DMS153 treated with DMSO at 0.1 percent for 48 hours (cell line): ENCODE measurements around the gene SLC27A3.

Source experiments
- DNase-seq: peaks from one replicate; lab custom pipeline; 2025; ENCODE audit not compliant: unreplicated experiment; lab: John Stamatoyannopoulos, UW

SLC27A3 gene

GRCh38 chr1:153796786-153797659, 21.8 kb downstream of the SLC27A3 start:
- peak; percentile 75 for DNase-seq

GRCh38 chr1:153798468-153798780, 23.2 kb downstream of the SLC27A3 start:
- no peak for DNase-seq

DNA sequence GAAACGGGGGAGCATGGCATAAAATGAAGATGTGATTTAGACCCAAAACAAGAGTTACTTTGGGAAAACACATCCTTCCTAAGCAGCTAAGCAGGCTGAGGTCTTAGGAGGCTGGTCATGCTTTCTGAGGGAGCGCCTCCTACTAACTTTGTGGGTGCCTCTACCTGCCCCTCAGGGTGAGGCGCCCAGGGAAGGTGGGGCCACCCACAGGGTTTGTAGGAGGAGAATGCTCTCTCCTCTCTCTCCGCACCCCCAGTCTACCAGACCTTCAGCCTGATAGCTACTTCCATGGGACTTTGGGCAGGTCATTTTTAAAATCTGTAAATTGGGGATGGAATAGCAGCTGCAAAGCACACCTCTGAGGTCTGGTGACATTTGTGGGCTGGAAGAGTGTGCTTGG, 23.8 kb downstream of the SLC27A3 start:
- DNase-seq, result no peak

DNA sequence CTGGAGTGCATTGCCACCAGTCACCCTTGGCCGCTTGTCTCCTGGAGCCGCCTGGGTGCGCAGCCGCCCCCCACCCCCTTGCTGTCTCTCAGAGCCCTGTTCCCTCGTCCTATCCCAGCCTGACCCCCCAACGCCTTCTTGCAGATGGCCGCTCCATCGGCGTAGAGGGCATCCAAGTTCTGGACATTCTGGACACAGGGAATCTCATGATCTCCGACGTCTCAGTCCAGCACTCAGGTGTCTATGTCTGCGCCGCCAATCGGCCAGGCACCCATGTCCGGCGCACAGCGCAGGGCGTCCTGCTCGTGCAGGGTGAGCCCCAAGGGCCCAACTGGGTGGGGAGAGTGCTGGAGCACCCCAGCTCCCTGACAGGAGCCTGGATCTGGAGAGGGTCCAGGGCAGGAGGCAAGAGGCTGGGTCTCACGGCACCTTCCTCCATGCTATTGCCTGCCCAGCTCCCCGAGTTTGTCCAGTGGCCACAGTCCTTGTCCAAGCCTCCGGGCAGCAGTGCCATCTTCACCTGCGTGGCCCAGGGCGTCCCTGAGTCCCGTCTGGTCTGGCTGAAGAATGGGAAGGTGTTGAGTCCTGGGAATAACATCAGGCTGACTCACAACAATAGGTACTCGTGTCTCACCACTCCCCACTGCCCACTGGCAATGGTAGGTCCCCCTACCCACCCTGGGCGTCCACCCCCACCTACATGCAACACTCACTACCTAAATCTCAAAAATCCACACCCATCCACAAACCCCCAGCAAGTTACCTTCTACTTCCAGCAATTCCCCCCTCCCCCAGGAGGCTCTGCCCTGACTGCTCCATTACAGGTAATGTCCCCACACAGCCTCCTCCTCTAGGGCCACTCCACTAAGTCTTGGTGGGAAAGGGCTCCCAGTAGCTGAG, 24.6 kb downstream of the SLC27A3 start:
- no peak for DNase-seq

DNA sequence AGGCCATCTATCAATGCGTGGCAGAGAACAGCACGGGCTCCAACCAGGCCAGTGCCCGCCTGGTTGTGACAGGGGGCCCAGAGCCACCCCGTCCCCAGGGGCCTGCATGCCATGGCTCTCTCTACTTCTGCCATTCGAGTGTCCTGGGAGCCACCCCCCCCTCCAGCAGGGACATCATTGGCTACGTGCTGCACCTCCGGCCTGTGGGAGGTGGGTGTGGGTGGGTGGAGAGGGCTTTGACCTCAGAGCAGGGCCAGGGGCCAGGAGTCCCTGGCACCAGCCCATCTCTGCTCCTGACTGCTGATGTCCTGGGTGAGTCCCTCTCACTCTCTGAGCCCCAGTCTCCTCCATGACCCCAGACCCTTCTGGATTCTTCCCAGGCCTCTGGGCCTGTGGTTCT, 25.3 kb downstream of the SLC27A3 start:
- DNase-seq, result no peak

DNA sequence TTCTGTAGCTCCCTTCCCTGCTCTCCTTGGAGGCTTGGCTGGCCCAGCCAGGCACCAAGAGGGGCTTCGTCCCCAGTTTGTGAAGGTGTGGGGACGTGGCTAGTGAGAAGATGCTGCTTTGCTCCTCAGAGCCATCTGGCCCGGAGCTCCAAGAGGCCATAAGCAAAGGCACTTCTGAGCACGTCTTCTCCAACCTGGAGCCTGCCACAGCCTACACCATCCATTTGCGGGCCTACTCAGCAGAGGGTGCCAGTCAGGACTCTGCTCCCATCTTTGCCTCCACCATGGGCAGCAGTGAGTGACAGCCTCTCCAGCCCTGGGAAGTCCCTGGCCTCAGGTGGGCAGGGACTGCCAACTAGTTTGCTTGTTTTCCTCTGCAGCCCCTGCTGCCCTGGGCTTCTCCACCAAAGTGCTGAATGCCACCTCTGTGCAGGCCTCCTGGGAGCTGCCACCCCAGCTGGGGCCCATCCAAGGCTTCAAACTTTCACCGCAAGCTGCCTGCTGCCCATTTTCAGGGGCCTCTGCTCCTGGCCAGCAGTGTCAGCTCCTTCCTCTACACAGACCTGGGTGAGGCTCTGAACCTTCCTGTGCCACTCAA, 25.9 kb downstream of the SLC27A3 start:
- no peak for DNase-seq

DNA sequence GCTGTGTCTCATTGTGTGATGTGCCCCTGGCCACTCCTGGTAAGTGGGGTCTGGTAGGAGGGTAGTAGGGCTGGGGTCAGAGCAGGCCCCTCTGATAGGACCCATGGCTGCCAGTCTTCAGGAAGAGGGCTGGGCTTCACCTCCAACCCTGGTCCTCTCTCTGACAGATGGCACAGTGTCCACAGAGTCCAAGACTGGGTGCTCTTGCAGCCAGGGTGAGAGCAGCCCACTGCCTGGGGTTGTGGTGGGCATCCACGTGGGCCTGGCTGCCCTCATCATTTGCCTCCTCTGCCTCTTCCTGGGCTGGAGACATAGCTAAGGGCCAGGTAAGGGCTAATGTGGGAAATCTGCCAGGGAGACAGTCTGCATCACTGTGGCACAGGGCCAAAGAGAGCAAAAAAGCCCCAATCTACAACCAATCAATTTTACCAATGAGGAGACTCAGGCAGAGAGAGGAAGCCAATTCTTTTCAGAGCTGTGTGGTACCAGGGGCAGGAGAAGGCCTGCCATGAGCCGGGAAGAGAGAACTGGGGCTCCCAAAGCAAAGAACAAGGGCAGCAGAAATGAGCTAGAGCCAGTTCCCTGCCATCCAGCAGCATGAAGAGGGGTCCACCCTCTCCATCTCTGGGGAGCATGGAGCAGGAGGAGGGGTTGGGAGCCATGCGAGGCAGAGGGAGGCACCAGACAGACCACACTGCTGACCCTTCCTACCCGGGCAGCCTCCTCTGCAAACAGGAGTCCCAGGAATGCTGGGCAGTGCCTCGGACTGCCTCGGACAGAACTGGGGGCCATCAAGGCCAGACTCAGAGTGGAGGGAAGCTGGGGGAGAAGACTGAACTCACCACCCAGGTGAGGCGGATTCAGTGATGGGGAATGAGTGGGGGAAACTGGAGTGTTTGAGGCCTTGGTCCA, 26.8 kb downstream of the SLC27A3 start:
- DNase-seq, result no peak

GRCh38 chr1:153803470-153804056, 28.4 kb downstream of the SLC27A3 start:
- DNase-seq, result no peak

DNA sequence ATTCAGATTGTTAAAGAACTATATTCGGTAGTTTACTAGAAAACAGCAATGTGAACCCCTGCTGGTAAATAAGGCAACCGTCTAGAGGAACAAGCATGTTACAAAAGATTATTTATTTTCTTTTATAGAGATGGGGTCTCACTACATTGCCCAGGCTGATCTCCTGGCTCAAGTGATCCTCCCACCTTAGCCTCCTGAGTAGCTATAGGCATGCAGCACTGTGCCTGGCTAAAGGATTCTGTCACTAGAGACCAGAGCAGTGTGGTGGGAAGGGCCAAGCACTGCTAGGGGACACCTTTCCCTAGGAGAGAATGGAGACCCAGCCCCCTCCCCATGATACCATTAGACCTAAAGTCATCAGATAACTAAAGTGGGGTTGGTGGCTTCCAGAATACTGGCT, 28.9 kb downstream of the SLC27A3 start:
- no peak for DNase-seq

GRCh38 chr1:153805042-153805745, 30.0 kb downstream of the SLC27A3 start:
- no peak for DNase-seq

GRCh38 chr1:153805886-153806719, 30.9 kb downstream of the SLC27A3 start:
- no peak for DNase-seq

GRCh38 chr1:153816283-153816889, 41.2 kb downstream of the SLC27A3 start:
- no peak for DNase-seq

- no peak for DNase-seq
These were observed 43.7 kb downstream of the SLC27A3 start for GRCh38 chr1:153818876-153819275.

DNA sequence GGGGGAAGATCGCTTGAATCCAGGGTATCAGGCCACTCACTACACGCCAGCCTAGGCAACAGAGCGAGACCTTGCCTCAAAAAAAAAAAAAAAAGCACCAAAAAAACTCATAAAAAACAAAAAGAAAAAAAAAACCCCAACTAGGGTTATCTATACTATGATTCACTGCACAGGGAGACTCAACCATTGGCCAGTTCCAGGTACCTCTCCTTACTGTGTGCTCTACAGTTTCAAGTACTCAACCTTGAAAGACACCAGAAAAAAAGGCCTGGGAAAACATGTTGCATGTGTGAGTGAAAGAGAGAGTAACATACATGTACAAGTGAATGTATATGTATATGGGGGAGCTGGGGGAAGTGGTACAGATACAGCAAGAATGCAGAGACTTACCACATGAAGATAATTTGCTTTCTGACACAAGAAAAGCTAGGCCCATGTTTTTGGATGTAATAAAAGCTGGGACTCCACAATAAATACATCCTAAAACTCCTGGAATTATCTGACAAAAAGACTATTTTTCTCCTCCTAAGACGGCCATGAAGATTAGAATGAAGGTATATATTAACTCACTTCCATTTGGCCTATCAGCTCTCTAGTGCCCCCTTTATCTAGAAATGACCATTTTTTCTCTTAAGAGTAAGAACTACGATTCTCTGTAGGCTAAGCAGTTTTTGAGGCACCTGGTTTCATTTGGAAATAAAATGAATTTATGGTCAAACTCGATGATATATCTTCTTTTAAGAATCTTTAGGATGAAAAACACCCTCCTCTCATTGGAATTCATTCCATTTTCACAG, 52.2 kb downstream of the SLC27A3 start:
- DNase-seq, result no peak
